Femur (tissue), 1 donor: ENCODE results near the gene TBX1.
"Not testable (repeated sequence)": the region's sequence is repeated elsewhere in the genome, so short reads cannot be mapped to it uniquely, and the experiment has no call there.

Source experiments
- DNase-seq: peaks from one replicate; pipeline ENCODE4 v3.0.0-alpha.2; 2017

The TBX1 gene

GRCh38 chr22:19765477-19766239 lies 5.1 kb downstream of the TBX1 start:
- no peak for DNase-seq

GRCh38 chr22:19766240-19766510 lies 5.6 kb downstream of the TBX1 start:
- no peak for DNase-seq

GRCh38 chr22:19766511-19767426 lies 6.2 kb downstream of the TBX1 start:
- DNase-seq: no peak

- no peak for DNase-seq
Measured at GRCh38 chr22:19767427-19768341, 7.1 kb downstream of the TBX1 start.

GRCh38 chr22:19769393-19769715 lies 8.8 kb downstream of the TBX1 start:
- peak; percentile 11 for DNase-seq

GRCh38 chr22:19770349-19771220 lies 10.0 kb downstream of the TBX1 start:
- peak; percentile 12 for DNase-seq

GRCh38 chr22:19772422-19772672 lies 11.8 kb downstream of the TBX1 start:
- no peak for DNase-seq

GRCh38 chr22:19772673-19773469 lies 12.3 kb downstream of the TBX1 start:
- peak; percentile 27 for DNase-seq

GRCh38 chr22:19773470-19774040 lies 13.0 kb downstream of the TBX1 start:
- DNase-seq: peak; percentile 13

- DNase-seq: no peak
Measured at GRCh38 chr22:19774628-19775027, 14.1 kb downstream of the TBX1 start.

- DNase-seq: peak; percentile 14
Measured at GRCh38 chr22:19775496-19776325, 15.1 kb downstream of the TBX1 start.

GRCh38 chr22:19776433-19777031 lies 16.0 kb downstream of the TBX1 start:
- peak; percentile 21 for DNase-seq

- DNase-seq: not testable (repeated sequence)
Measured at GRCh38 chr22:19777192-19777591, 16.6 kb downstream of the TBX1 start.

GRCh38 chr22:19779011-19779421 lies 18.4 kb downstream of the TBX1 start:
- DNase-seq: no peak

- DNase-seq: peak; percentile 12
Measured at GRCh38 chr22:19779685-19780268, 19.2 kb downstream of the TBX1 start.

GRCh38 chr22:19782533-19782932 lies 22.0 kb downstream of the TBX1 start:
- no peak for DNase-seq

- peak; percentile 12 for DNase-seq
Measured at GRCh38 chr22:19783586-19784383, 23.2 kb downstream of the TBX1 start.

- DNase-seq: peak; percentile 11
Measured at GRCh38 chr22:19784384-19785175, 24.0 kb downstream of the TBX1 start.
